Panc1 (cell line): ENCODE results near the gene CLDN2.

Experiments used
- CTCF ChIP-seq: fragments of 450-650 bp; IDR thresholded peaks from 2 replicates; pipeline ENCODE4 v1.5.1; 2017; ENCODE audit warnings: mild to moderate bottlenecking
- POLR2AphosphoS5 ChIP-seq: IDR thresholded peaks from 2 replicates; pipeline ENCODE4 v1.6.1; 2012; ENCODE audit warnings: mild to moderate bottlenecking, low read depth, low read length, moderate library complexity
- REST ChIP-seq, 2 experiments: IDR thresholded peaks; 2 replicates each; pipeline ENCODE4 v1.6.1; 2011 to 2012; ENCODE audit warnings: low read depth in 2 of 2, control low read depth in 1 of 2, low read length in 1 of 2, mild to moderate bottlenecking in 1 of 2, moderate library complexity in 1 of 2; ENCODE audit not compliant: insufficient read depth in 1 of 2
- SIN3A ChIP-seq: IDR thresholded peaks from 2 replicates; pipeline ENCODE4 v1.6.1; 2012; ENCODE audit warnings: low read depth, mild to moderate bottlenecking, low read length, moderate library complexity, borderline replicate concordance; ENCODE audit not compliant: insufficient read depth

GRCh38 chrX:106932960-106933537, 12.8 kb downstream of the CLDN2 start:
- TF ChIP-seq REST (IDR thresholded peaks at IDR 0.05; ENCODE audit: insufficient read depth in 1 of 2, low read depth in 2 of 2, low read length in 1 of 2) (no peak), CTCF (no peak), SIN3A (no peak), POLR2AphosphoS5 (no peak)
